Upper lobe of left lung (tissue), 4 donors: ENCODE data around the gene DCLK1.

Source experiments
- EP300 ChIP-seq, 4 donors: sonication (generic); formaldehyde crosslinking; IDR thresholded peaks; one replicate each; pipeline ENCODE4 v1.5.1; 2017; ENCODE audit warnings: antibody characterized with exemption in 4 of 4, control low read depth in 2 of 4
- POLR2A ChIP-seq, 4 donors: fragments of 450-650 bp; IDR thresholded peaks; one replicate each; pipeline ENCODE4 v1.5.1; 2016 to 2017; ENCODE audit warnings: antibody characterized with exemption in 4 of 4, mild to moderate bottlenecking in 2 of 4
- POLR2AphosphoS5 ChIP-seq, 2 donors: sonication (generic); formaldehyde crosslinking; IDR thresholded peaks; one replicate each; pipeline ENCODE4 v1.5.1; 2017; ENCODE audit warnings: antibody characterized with exemption in 2 of 2
- TF ChIP-seq, protein P1 (sequence below), 6 experiments: fragments of 450-650 bp in 4 of 6; fragments of 200-600 bp in 2 of 6; sonication (generic) in 2 of 6; IDR thresholded peaks; one replicate each; pipeline ENCODE4 v1.5.1; 2016 to 2019; ENCODE audit warnings: antibody characterized with exemption in 6 of 6

- no peak for TF ChIP-seq POLR2A (IDR thresholded peaks at IDR 0.05)
- TF ChIP-seq, protein P1, sequence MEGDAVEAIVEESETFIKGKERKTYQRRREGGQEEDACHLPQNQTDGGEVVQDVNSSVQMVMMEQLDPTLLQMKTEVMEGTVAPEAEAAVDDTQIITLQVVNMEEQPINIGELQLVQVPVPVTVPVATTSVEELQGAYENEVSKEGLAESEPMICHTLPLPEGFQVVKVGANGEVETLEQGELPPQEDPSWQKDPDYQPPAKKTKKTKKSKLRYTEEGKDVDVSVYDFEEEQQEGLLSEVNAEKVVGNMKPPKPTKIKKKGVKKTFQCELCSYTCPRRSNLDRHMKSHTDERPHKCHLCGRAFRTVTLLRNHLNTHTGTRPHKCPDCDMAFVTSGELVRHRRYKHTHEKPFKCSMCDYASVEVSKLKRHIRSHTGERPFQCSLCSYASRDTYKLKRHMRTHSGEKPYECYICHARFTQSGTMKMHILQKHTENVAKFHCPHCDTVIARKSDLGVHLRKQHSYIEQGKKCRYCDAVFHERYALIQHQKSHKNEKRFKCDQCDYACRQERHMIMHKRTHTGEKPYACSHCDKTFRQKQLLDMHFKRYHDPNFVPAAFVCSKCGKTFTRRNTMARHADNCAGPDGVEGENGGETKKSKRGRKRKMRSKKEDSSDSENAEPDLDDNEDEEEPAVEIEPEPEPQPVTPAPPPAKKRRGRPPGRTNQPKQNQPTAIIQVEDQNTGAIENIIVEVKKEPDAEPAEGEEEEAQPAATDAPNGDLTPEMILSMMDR (IDR thresholded peaks at IDR 0.05), result no peak
- no peak for TF ChIP-seq EP300 (IDR thresholded peaks at IDR 0.05)
- no peak for TF ChIP-seq POLR2AphosphoS5 (IDR thresholded peaks at IDR 0.05)
Measured at GRCh38 chr13:36026531-36026930, 104.7 kb downstream of the DCLK1 start.
